Heart right ventricle (tissue), 16 donors: ENCODE data around the gene MAMDC2. TPM values are rescaled to one million over a fixed set of nuclear protein-coding genes. Genes with fewer than 3 reads are reported as not detected.

Experiments
- ATAC-seq, 8 donors: fragments of 200-7000 bp; cut with Tn5 transposase; one replicate each; pipeline ENCODE4 v1.9.1; 2020; ENCODE audit warnings: mild to moderate bottlenecking in 8 of 8, moderate library complexity in 8 of 8, moderate number of reproducible peaks in 1 of 8
- DNase-seq, 2 donors: peaks; one replicate each; pipeline ENCODE4 v3.0.0-alpha.2; 2020
- H3K27ac ChIP-seq, 10 donors: fragments of 200-600 bp; sonication (generic) in 2 of 10; one replicate each; pipeline versions ENCODE4 v1.5.0 to v1.8.0; 2020 to 2022; ENCODE audit warnings: mild to moderate bottlenecking in 3 of 10
- H3K27me3 ChIP-seq, 7 donors: fragments of 200-600 bp; one replicate each; pipeline ENCODE4 v1.8.0; 2021 to 2022; ENCODE audit warnings: mild to moderate bottlenecking in 2 of 7
- H3K36me3 ChIP-seq, 9 donors: fragments of 200-600 bp; sonication (generic) in 1 of 9; one replicate each; pipeline versions ENCODE4 v1.5.0 to v1.8.0; 2020 to 2022; ENCODE audit warnings: mild to moderate bottlenecking in 2 of 9
- H3K4me1 ChIP-seq, 9 donors: fragments of 200-600 bp; sonication (generic) in 1 of 9; one replicate each; pipeline versions ENCODE4 v1.5.0 to v1.8.0; 2020 to 2022; ENCODE audit warnings: mild to moderate bottlenecking in 4 of 9
- H3K4me3 ChIP-seq, 10 donors: fragments of 200-600 bp; sonication (generic) in 2 of 10; one replicate each; pipeline versions ENCODE4 v1.5.0 to v1.8.0; 2020 to 2022; ENCODE audit warnings: mild to moderate bottlenecking in 7 of 10, moderate library complexity in 2 of 10
- H3K9me3 ChIP-seq, 11 donors: fragments of 200-600 bp in 10 of 11; sonication (generic) in 2 of 11; one replicate each; pipeline versions ENCODE4 v1.5.0 to v1.8.0; 2013 to 2022; ENCODE audit warnings: mild to moderate bottlenecking in 2 of 11, control low read depth in 1 of 11, moderate library complexity in 1 of 11
- WGBS, 2 donors: extraction: QIAGEN DNeasy Blood & Tissue Kit; methylation state at CpG; one replicate each; pipeline ENCODE4 v1.1.7; 2013; ENCODE audit warnings: inconsistent platforms in 1 of 2; 5-methylcytosine and 5-hydroxymethylcytosine counted together
- intact Hi-C, 10 donors: fragments of 100-400 bp; cut with DNase I; formaldehyde crosslinking; loops; one replicate each; pipeline versions ENCODE4 v1.11.1 to v1.14.2; 2022
- polyA plus RNA-seq, 2 donors: library from polyadenylated mRNA; stranded (reverse); fragments of 200-250 nt; gene quantifications; one replicate each; pipeline ENCODE4 v1.2.3, GENCODE V29; 2013
- total RNA-seq, 10 donors: library from RNA; stranded (reverse); fragmentation: NEBNext Ultra II Directional in 3 of 10; extraction: Animal tissue kit (Norgen Biotek cat#: 25700) in 3 of 10; gene quantifications; one replicate each; pipeline versions ENCODE4 v1.2.1 to v1.2.4, GENCODE V29; 2021 to 2023
- TF ChIP-seq, protein P1 (sequence below), 9 donors: fragments of 200-600 bp; sonication (generic) in 2 of 9; IDR thresholded peaks; one replicate each; pipeline versions ENCODE4 v1.5.0 to v1.8.0; 2021 to 2022; ENCODE audit warnings: antibody characterized with exemption in 9 of 9, mild to moderate bottlenecking in 5 of 9, moderate library complexity in 1 of 9
- donor health status: Arrhythmogenic right ventricular cardiomyopathy.
- donor health status: ischemic (EF 13 %, LVEDD 7.1; RV severe dilation, severe dysfunction).
- donor health status: healthy with polysubstance abuse.
- donor health status: DM: no; HTN: yes; CAD: no.
- donor health status: DM: no; HTN: no; CAD: no.
- donor health status: ischemic (EF 25% LVEDD 6.9; RV normal size, moderate dysfunction).
- donor health status: ischemic (EF 25% LVEDD 5.7; RV mildly dilated, moderate dysfunction).
- donor health status: healthy.
- donor health status: DM: yes; HTN: yes; CAD: no.
- donor health status: Ischemic cardiomyopathy.
- donor health status: ischemic (EF 35%, LVEDD 5.7; RV mildly dilated, moderate dysfunction).
- donor health status: nonischemic (EF 11% LVEDD 7.7; RV severe dilation, severe dysfunction).
- donor health status: DM: yes; HTN: yes; CAD: no.
- donor health status: PGD.
- donor health status: ischemic (EF 29% LVEDD 5.4; RV normal size, mild dysfunction).
- donor health status: nonischemic (EF 23%, LVEDD 6.1; RV moderate dilation, normal function).

The MAMDC2 gene
- total and polyA plus RNA-seq, 12 donors: 2.3 to 11.8 (median 5.8) TPM

- TF ChIP-seq, protein P1, sequence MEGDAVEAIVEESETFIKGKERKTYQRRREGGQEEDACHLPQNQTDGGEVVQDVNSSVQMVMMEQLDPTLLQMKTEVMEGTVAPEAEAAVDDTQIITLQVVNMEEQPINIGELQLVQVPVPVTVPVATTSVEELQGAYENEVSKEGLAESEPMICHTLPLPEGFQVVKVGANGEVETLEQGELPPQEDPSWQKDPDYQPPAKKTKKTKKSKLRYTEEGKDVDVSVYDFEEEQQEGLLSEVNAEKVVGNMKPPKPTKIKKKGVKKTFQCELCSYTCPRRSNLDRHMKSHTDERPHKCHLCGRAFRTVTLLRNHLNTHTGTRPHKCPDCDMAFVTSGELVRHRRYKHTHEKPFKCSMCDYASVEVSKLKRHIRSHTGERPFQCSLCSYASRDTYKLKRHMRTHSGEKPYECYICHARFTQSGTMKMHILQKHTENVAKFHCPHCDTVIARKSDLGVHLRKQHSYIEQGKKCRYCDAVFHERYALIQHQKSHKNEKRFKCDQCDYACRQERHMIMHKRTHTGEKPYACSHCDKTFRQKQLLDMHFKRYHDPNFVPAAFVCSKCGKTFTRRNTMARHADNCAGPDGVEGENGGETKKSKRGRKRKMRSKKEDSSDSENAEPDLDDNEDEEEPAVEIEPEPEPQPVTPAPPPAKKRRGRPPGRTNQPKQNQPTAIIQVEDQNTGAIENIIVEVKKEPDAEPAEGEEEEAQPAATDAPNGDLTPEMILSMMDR (IDR thresholded peaks at IDR 0.05): no peak
- Histone ChIP-seq H3K27me3 (peaks cover 0 to 37% (median 7%) of the 10 kb centered on the region in 7 donors), H3K27ac (peak overlapping the region in 7 of 10 donors; percentile 59 to 82 (median 75)), H3K4me1 (peaks cover 5 to 48% (median 20%) of the 10 kb centered on the region in 9 donors), H3K4me3 (peak overlapping the region in 6 of 10 donors; percentile 54 to 68 (median 64)), H3K9me3 (no peaks in the 10 kb centered on the region), H3K36me3 (peaks cover 0 to under 1% (median 0%) of the 10 kb centered on the region in 9 donors)
- ATAC-seq (no peak), DNase-seq (no peak)
- 92 to 93% methylated on average over 15 of the region's 15 CpGs for WGBS, 2 donors
- intact Hi-C loops: loop anchor here in 4 of 10 donors (1.0 to 10.0 kb wide), 8 partner anchors 28 to 70 kb away; no protein-coding TSS in a partner anchor
Observed at GRCh38 chr9:70042461-70043215, 1.0 kb upstream of the MAMDC2 start.

- Histone ChIP-seq H3K36me3 (peaks cover 0 to 7% (median 0%) of the 10 kb centered on the region in 9 donors), H3K4me1 (peaks cover 5 to 55% (median 22%) of the 10 kb centered on the region in 9 donors), H3K27ac (peak overlapping the region; percentile 44 to 82 (median 69)), H3K4me3 (peak overlapping the region in 9 of 10 donors; percentile 43 to 68 (median 61)), H3K9me3 (no peaks in the 10 kb centered on the region), H3K27me3 (peaks cover 0 to 37% (median 7%) of the 10 kb centered on the region in 7 donors)
- 5 to 10% methylated on average over 7 of the region's 7 CpGs for WGBS, 2 donors
- DNase-seq (no peak), ATAC-seq (peak in 1 of 8 donors; percentile 7)
- TF ChIP-seq, protein P1 (IDR thresholded peaks at IDR 0.05): no peak
- intact Hi-C loops: loop anchor here in 4 of 10 donors (1.0 to 10.0 kb wide), 8 partner anchors 29 to 71 kb away; no protein-coding TSS in a partner anchor
Observed at GRCh38 chr9:70043285-70043684, 363 bp upstream of the MAMDC2 start.

GRCh38 chr9:70044490-70045307, 1.1 kb downstream of the MAMDC2 start:
- peak in 1 of 2 donors; percentile 25 for DNase-seq
- H3K4me1 ChIP-seq: peaks cover 15 to 67% (median 37%) of the 10 kb centered on the region in 9 donors
- intact Hi-C loops: loop anchor here in 4 of 10 donors (5.0 to 10.0 kb wide), 7 partner anchors 38 to 72 kb away; no protein-coding TSS in a partner anchor
- H3K9me3 ChIP-seq: no peaks in the 10 kb centered on the region
- H3K27ac ChIP-seq: peak overlapping the region; percentile 44 to 82 (median 69)
- peak in 7 of 8 donors; percentile 5 to 35 (median 19) for ATAC-seq
- WGBS, 2 donors: 23 to 31% methylated on average over 26 of the region's 26 CpGs
- peak overlapping the region; percentile 37 to 68 (median 59) for H3K4me3 ChIP-seq
- TF ChIP-seq, protein P1 (IDR thresholded peaks at IDR 0.05): no peak
- H3K27me3 ChIP-seq: peaks cover 0 to 37% (median 7%) of the 10 kb centered on the region in 7 donors
- peaks cover 0 to 11% (median 0%) of the 10 kb centered on the region in 9 donors for H3K36me3 ChIP-seq

DNA sequence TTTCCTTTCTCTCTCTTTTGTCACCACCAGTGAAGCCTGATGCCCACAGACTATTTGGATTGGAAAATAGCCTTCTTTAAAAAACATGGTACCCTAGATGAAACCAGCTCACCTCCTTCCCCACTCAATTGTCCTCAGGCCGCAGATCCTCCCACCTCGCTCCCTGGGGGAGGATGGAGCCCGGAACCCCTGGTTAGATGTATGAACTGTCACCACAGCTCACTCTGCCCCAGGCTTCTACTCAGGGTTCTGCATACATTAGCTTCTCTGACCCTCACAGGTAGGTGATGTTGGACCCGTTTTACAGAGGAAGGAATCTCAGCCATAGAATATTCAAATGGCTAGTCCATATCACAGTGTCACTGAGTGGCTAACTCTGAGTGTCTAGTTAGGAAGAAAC, 1.8 kb downstream of the MAMDC2 start:
- WGBS, 2 donors: 94 to 96% methylated on average over 4 of the region's 4 CpGs

More for the DNA sequence above, 1.8 kb downstream of the MAMDC2 start:
- ATAC-seq (no peak), DNase-seq (no peak)
- Histone ChIP-seq H3K27ac (peak overlapping the region in 7 of 10 donors; percentile 2 to 82 (median 65)), H3K4me1 (peaks cover 15 to 67% (median 42%) of the 10 kb centered on the region in 9 donors), H3K27me3 (peaks cover 0 to 37% (median 7%) of the 10 kb centered on the region in 7 donors), H3K9me3 (no peaks in the 10 kb centered on the region), H3K4me3 (peak overlapping the region in 5 of 10 donors; percentile 54 to 68 (median 64)), H3K36me3 (peaks cover 0 to 11% (median 0%) of the 10 kb centered on the region in 9 donors)
- TF ChIP-seq, protein P1 (IDR thresholded peaks at IDR 0.05): no peak
- intact Hi-C loops: loop anchor here in 3 of 10 donors (10.0 kb wide), 3 partner anchors 51 to 71 kb away; no protein-coding TSS in a partner anchor
